ENCODE measurements around the gene CFAP221. TPM values are rescaled to one million over a fixed set of nuclear protein-coding genes. Genes with fewer than 3 reads are reported as not detected.

Gene CFAP221
- total RNA-seq, 1 donor from 2014 or later: not detected

GRCh38 chr2:119536211-119536610 lies 8.0 kb upstream of the CFAP221 start:
- no peak for DNase-seq (ENCODE audit: low read depth in 2 of 2)

GRCh38 chr2:119536707-119537106 lies 7.5 kb upstream of the CFAP221 start:
- no peak for DNase-seq (ENCODE audit: low read depth in 2 of 2)

DNA sequence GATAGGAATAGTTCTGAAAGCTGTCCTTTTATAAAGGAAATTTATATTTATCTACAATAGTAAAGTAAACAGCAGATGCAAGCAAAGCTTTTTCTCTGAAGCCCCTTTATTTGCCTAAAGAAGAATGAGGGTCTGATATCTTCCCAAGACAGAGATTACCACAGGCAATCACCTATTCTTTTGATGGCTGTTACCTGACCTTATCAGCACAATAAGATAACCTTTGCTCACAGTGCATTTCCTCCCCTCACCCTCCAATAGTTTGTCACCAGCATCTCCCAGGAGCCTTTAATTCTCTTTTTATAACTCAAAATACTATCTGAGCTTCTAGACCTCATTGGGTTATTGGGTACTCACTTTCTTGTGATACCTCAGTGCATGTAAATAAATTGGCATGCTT lies 6.5 kb upstream of the CFAP221 start:
- no peak for DNase-seq (ENCODE audit: low read depth in 2 of 2)

- DNase-seq (ENCODE audit: low read depth in 2 of 2): no peak
These were observed 2.8 kb upstream of the CFAP221 start for GRCh38 chr2:119541476-119541875.

GRCh38 chr2:119544939-119545475 lies 758 bp downstream of the CFAP221 start:
- DNase-seq (ENCODE audit: low read depth in 2 of 2): no peak

GRCh38 chr2:119545754-119546446 lies 1.7 kb downstream of the CFAP221 start:
- no peak for DNase-seq (ENCODE audit: low read depth in 2 of 2)

- no peak for DNase-seq (ENCODE audit: low read depth in 2 of 2)
These were observed 2.2 kb downstream of the CFAP221 start for GRCh38 chr2:119546447-119546767.

GRCh38 chr2:119548516-119549120 lies 4.4 kb downstream of the CFAP221 start:
- DNase-seq (ENCODE audit: low read depth in 2 of 2): no peak

DNA sequence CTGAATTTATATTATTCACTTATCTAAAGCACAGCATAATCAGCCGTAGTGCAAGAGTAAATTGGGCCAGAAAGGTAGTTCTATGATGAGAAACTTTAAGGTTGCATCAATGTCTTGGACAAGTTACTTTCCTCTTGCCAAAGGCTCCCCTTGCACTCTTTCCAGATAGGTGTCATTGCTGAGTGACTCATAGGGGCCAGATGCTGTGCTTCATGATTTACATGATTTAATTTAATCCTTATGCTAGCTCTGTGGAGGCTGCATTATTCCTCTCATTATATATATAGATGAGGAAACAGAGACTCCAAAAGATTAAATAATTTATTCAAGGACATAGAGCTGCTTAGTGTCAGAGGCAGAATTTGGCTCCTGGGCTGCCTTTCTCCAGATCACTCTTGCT lies 5.0 kb downstream of the CFAP221 start:
- DNase-seq (ENCODE audit: low read depth in 2 of 2): no peak

DNA sequence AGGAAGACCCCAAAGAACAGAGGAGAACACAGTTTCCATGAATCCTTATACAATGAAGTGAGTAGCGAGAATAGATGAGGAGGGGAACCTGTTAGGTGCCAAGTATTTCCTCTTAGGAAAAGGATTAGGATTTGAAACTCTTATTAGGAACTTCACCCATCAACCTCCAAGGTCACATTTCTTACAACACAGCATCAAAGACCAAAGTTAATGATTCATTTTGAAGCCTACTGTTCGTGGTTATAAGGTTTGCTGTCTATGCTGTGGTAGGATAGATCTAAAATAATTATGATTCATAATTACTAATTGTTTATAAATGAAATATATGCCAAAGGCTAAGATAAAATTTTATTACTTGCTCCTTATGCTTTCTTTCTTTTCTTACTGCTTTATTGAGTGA lies 6.1 kb downstream of the CFAP221 start:
- no peak for DNase-seq (ENCODE audit: low read depth in 2 of 2)

DNA sequence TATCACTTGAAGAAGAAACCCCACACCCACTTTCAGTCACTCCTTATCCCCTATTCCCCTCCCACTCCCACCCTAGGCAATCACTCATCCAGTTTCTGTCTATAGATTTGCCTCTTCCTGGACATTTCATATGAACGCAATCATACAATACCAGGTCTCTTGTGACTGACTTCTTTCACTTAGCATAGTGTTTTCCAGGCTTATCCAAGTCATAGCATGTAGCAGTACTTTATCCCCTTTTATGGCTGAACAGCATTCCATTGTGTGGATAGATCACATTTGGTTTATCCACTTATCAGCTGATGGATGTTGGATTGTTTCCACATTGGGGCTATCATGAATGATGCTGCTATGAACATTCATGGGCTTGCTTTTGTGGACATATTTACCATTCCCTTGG lies 6.6 kb downstream of the CFAP221 start:
- DNase-seq (ENCODE audit: low read depth in 2 of 2): no peak

GRCh38 chr2:119552902-119553301 lies 8.7 kb downstream of the CFAP221 start:
- DNase-seq (ENCODE audit: low read depth in 2 of 2): no peak

GRCh38 chr2:119553687-119554344 lies 9.6 kb downstream of the CFAP221 start:
- DNase-seq (ENCODE audit: low read depth in 2 of 2): no peak

DNA sequence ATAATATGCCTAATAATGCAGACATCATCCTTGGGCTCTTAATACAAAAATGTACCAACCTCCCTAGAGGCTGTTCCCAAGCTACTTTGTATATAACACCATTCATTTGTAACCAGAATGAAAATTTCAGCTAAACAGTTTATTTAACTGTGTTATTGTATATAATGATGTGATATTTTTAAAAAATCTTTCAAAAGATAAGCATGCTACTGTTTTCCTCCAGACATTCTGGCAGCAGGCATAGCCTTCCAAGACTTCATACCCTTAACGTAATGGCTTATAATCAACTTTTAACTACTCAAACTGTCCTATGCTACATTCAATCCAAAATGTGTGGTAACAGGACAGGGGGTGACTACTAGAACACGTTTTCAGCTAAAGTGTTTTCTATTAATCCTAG lies 21.2 kb downstream of the CFAP221 start:
- no peak for DNase-seq (ENCODE audit: low read depth in 2 of 2)

DNA sequence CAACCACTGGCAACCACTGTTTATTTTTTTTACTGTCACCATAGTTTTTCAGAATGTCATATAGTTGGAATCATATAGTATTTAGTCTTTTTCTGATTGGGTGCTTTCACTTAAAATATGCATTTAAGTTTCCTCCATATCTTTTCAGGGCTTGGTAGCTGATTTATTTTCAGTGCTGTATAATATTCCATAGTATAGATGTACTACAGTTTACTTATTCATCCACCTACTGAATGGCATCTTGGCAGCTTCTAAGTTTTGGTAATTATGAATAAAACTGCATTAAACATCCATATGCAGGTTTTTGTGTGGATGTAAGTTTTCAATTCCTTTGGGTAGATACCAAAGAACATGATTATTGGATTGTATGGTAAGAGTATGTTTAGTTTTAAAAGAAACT lies 23.0 kb downstream of the CFAP221 start:
- no peak for DNase-seq (ENCODE audit: low read depth in 2 of 2)

- DNase-seq (ENCODE audit: low read depth in 2 of 2): no peak
These were observed 30.0 kb downstream of the CFAP221 start for GRCh38 chr2:119574108-119574815.

DNA sequence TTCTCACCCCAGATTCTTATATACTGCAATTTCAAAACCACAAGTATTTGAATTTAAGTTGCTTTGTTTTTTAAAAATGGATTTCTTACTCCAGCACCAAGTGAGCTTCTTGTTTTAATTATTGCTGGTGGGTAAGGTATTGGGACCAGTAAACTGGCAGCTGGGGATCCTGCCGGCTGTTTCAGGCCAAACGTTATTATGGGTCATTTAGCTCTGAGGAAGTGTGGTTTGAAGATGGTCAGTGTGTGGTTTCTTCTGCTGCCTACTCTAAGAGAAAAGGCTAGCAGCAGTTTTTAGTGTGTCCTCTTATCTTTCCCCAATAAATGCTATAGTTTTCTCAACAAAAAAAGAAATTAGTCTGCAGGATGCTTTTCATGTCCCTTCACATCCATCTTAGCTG lies 30.6 kb downstream of the CFAP221 start:
- DNase-seq (ENCODE audit: low read depth in 2 of 2): no peak

DNA sequence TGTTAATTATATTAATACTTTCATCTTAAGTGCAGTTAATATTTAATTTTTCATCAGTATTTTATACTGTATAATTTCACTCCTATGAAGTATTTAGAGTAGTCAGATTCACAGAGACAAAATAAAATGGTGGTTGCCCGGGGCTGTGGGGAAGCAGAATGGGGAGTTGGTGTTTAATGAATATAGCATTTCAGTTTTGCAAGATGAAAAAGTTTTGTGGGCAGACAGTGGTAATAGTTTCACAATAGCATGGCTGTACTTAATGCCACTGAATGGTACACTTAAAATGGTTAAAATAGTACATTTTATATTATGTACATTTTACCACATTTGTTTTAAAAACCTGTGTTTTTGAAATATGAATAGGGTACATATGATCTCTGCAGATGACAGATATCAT lies 31.2 kb downstream of the CFAP221 start:
- no peak for DNase-seq (ENCODE audit: low read depth in 2 of 2)

GRCh38 chr2:119579424-119580295 lies 35.4 kb downstream of the CFAP221 start:
- no peak for DNase-seq (ENCODE audit: low read depth in 2 of 2)

DNA sequence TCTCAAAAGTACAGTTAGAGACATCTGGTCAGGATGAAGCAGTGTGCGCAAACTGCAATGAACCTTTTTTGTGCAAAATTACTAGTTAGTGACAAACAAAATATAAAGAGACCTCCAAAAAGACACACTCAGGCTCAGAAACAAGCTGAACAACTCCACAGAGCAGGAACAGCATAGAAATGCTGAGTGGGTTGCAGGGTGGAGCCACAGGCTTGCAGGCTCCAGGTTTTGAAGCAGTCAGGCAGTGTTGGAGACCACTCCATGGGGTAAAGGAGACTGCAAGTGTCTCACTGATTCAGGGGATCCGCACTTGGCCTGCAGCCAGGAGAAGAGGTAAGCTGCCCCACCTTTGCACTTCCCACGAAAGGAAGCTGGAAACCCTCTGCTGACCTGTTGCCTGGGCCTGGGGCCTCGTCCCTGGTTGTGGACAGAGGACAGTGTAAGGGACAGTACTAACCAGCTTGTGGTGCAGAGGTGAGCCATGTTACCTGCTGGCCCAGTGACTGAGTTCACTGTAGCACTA lies 36.4 kb downstream of the CFAP221 start:
- no peak for DNase-seq (ENCODE audit: low read depth in 2 of 2)

DNA sequence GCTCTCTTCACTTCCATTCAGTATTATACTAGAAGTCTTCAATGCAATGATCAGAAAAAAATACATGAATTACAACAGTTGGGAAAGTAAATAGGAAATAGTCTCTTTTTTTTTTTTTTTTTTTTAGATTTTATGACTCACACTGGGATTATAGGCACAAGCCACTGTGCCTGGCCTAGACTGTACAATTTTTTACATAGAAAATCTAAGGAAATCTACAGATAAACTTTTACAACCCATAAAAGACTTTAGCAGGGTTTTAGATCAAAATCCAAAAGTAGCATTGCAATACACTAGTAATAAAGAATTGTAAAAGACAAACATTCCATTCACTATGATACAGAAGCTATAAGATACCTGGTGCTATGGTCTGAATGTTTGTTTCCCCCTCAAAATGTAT lies 39.0 kb downstream of the CFAP221 start:
- DNase-seq (ENCODE audit: low read depth in 2 of 2): no peak

Data from dermis microvascular lymphatic vessel endothelial cell (primary cell).